Stimulated activated naive CD8-positive, alpha-beta T cell treated with anti-CD3 and anti-CD28 coated beads, Interleukin-15, amount 100 ng/mL, for 72 hours (primary cell): ENCODE measurements around the gene EFNA5.

Source experiments
- ATAC-seq: fragments of 150-1000 bp; cut with Tn5 transposase; 2 replicates; pipeline ENCODE4 v1.10.0; 2021; ENCODE audit warnings: mild to moderate bottlenecking, moderate library complexity
- DNase-seq, 2 donors: peaks; one replicate each; pipeline ENCODE4 v3.0.0; 2021 to 2022
- H3K27ac Mint-ChIP-seq, 2 donors: one replicate each; pipeline ENCODE4 v1.8.0; 2022; ENCODE audit warnings: mild to moderate bottlenecking in 2 of 2, mixed read lengths in 2 of 2, moderate library complexity in 2 of 2
- H3K27me3 Mint-ChIP-seq: one replicate; pipeline ENCODE4 v1.8.0; 2022; ENCODE audit warnings: mixed read lengths
- H3K4me1 Mint-ChIP-seq: one replicate; pipeline ENCODE4 v1.8.0; 2022; ENCODE audit warnings: mild to moderate bottlenecking, mixed read lengths
- H3K4me3 Mint-ChIP-seq, 2 donors: one replicate each; pipeline ENCODE4 v1.8.0; 2022; ENCODE audit warnings: mild to moderate bottlenecking in 2 of 2, mixed read lengths in 2 of 2, moderate library complexity in 1 of 2
- H3K9me3 Mint-ChIP-seq, 2 donors: one replicate each; pipeline ENCODE4 v1.8.0; 2022; ENCODE audit warnings: mixed read lengths in 2 of 2

EFNA5 gene

DNA sequence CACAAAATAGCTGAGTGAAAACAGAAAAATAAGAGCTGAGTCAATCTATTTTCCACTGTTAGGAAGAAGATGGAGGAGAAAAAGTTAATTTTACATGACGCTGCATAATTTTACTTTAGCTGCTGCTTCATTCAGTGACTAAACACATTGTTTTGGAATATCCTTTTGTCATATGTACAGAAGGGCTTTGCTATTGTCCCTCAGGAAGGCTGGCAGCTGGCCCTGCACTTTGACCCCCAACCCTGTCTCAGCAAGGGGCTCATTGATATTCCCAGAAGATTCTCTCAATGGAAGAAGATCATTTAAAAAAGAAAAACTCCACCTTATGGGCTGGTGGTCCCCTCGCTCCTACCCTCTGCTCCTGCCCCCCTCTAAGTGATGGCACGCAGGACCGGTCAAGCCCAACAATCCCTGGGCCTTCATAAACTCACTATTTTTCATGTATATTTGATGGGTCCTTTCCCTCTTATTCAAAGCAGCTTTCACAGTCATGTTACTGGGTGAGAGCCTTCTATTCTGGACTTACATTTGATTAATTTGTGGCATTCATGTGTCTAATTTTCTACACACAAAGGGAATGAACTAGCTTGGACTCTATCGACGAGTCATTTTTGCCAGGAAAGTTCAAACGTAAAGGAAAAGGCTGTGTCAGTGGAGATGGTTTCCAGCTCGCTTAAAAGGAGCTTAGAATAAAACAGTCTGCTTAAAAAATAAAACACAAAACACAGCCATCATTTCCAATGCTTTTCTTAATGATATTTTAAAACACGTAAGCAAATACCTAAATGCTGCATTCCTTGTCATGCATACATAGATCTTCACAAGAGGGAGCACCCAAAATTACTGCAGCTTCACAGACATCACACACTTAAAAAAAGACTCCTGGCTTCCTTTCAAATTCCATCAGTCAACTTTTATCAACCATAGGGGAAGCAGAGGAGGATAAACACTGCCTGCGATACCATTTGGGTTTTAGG lies 104.7 kb downstream of the EFNA5 start:
- H3K4me1 Mint-ChIP-seq = peaks cover 5% of the 10 kb centered on the region
- H3K27me3 Mint-ChIP-seq = peaks cover 8% of the 10 kb centered on the region
- H3K4me3 Mint-ChIP-seq = no peak overlapping the region
- H3K9me3 Mint-ChIP-seq = no peaks in the 10 kb centered on the region
- DNase-seq (no peak), ATAC-seq (no peak)
- H3K27ac Mint-ChIP-seq = no peak overlapping the region

DNA sequence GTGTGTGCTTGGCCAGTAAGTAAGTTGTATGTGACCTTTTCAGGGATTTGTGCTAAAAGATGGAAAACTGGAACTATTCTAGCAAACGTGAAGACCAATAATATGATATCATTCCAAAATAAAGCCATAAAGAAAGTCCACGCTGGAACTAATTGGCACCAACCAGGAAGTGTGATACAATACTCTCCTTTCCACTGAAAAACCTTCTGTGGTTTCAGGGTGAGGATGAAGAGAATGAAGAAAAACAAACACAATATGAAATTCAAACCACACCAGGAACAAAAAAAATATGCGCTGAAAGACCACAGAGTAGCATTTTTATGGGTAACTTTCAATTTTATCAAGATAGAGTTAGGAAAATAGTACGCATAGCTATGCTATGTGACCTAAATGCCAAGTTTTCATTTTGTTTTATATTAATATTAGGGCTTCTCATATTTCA lies 105.8 kb downstream of the EFNA5 start:
- no peak for ATAC-seq
- Mint-ChIP-seq H3K4me3 (no peak overlapping the region), H3K9me3 (no peaks in the 10 kb centered on the region), H3K27ac (no peak overlapping the region), H3K27me3 (peaks cover 14% of the 10 kb centered on the region), H3K4me1 (no peaks in the 10 kb centered on the region)
- no peak for DNase-seq

DNA sequence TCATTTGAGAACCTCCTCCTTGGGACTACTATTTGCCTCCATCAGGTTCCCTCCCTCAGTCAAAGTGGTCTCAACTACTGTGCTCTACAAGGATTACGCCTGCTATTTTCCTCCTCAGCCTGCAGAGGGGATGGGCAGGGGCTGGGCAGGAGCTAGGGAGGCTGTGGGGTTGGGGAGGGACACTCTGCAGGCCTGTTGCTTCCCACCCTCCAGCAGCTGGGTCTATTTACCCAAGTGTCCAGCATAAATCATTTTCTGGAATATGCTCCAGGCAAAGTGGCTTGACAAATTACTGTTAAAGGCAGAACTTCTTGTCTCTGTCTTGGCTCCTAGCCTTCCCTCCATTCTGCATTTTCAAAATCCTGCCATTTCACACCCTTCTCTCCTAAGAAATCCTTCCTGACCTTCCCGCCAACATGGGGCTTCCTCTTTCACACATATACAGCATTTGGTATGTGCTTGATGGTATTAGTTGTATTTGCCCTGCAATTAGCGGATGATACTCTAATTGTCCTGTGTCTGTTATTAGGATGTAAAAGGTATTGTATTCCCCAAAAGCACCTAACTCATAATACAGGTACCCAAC lies 106.7 kb downstream of the EFNA5 start:
- no peaks in the 10 kb centered on the region for H3K4me1 Mint-ChIP-seq
- H3K4me3 Mint-ChIP-seq = no peak overlapping the region
- DNase-seq (no peak), ATAC-seq (no peak)
- no peak overlapping the region for H3K27ac Mint-ChIP-seq
- H3K27me3 Mint-ChIP-seq = peaks cover 14% of the 10 kb centered on the region
- H3K9me3 Mint-ChIP-seq = no peaks in the 10 kb centered on the region

DNA sequence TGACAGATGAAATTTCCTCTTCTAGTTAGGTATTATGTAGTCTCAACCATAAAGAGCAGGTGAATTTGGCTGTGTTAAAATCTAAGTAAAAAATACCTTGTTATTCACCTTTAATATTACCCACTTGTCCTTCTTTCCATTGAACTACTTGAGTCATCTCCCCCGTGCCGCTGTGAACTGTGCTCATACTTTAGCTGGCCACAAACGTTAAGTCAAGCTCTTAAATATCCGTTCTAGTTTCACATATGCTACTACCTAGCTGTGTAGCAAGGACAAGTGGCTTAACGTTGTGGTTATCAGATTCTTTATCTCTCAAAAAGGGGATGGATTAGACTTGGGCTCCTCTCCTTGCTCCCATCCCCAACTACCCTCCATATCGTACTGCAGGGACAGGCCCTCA lies 110.4 kb downstream of the EFNA5 start:
- no peak for DNase-seq
- Mint-ChIP-seq H3K9me3 (no peaks in the 10 kb centered on the region), H3K27me3 (peaks cover 13% of the 10 kb centered on the region), H3K4me1 (no peaks in the 10 kb centered on the region), H3K27ac (no peak overlapping the region), H3K4me3 (no peak overlapping the region)
- ATAC-seq = no peak

DNA sequence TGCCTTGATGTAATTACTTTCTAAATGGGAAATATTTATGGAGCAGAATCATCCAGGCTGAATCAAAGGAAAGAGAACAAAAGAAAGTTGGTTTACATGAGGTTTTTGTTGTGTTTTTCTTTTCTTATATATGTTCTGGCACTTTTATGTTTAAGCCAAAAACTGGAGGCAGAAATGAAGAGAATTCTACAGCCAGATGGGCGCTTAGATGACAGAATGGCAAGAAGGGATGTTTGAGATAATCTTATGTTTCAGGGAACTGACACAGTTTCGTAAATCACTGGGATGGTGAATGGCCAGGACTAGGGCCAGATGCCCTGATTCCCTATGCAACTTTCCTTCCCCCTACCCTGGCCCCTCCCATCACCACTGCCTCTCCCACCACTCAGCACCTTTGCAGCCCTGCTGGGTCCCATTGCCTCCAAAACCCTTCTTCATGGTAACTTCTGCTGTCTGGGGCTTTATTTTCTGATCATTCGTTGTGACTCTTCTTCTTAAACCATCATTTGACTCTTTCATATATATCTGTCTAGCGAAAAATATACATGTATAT lies 111.8 kb downstream of the EFNA5 start:
- Mint-ChIP-seq H3K27me3 (peaks cover 13% of the 10 kb centered on the region), H3K4me1 (no peaks in the 10 kb centered on the region), H3K27ac (no peak overlapping the region), H3K9me3 (no peaks in the 10 kb centered on the region), H3K4me3 (no peak overlapping the region)
- DNase-seq (no peak), ATAC-seq (no peak)

DNA sequence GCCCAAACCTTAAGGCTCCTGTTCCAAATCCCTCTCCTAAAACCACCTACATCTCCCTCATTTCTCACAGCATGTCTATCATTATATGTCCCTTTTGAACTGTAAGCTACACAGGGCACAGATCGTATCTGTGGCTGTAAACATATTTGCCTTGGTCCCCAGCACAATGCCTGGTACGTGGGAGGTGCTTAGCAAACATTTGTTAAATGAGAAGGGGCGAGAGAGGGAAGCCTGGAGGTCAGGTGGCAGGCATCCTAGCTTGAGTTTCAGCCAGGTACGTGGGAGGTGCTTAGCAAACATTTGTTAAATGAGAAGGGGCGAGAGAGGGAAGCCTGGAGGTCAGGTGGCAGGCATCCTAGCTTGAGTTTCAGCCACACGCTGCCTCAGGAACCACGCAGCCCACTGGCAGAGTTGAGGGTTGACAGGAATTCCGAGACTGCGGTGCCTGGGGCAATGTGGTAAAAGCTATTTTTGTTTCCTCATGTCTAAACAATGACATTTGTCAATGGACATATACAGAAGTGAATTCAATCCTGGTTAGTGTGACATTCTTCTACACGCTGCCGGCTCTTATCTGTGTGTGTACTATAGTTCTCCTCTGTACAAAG lies 113.6 kb downstream of the EFNA5 start:
- no peak for ATAC-seq
- Mint-ChIP-seq H3K4me1 (no peaks in the 10 kb centered on the region), H3K4me3 (no peak overlapping the region), H3K27me3 (peaks cover 13% of the 10 kb centered on the region), H3K27ac (no peak overlapping the region), H3K9me3 (no peaks in the 10 kb centered on the region)
- no peak for DNase-seq

DNA sequence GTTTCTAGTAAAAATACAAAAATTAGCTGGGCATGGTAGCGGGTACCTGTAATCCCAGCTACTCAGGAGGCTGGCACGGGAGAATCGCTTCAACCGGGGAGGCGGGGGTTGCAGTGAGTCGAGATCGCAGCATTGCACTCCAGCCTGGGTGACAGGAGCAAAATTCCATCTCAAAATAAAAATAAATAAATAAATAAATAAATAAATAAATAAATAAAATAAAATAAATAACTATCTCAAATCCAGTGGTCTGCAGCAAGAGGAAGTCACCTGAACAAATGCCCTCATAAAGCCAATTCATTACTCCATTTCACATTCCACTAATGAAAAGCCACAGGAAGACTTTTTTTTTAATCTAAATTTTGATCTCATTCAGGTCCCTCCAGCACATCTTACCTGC lies 114.2 kb downstream of the EFNA5 start:
- ATAC-seq = no peak
- Mint-ChIP-seq H3K9me3 (no peaks in the 10 kb centered on the region), H3K27ac (no peak overlapping the region), H3K4me3 (no peak overlapping the region), H3K4me1 (no peaks in the 10 kb centered on the region), H3K27me3 (peaks cover 13% of the 10 kb centered on the region)
- no peak for DNase-seq

DNA sequence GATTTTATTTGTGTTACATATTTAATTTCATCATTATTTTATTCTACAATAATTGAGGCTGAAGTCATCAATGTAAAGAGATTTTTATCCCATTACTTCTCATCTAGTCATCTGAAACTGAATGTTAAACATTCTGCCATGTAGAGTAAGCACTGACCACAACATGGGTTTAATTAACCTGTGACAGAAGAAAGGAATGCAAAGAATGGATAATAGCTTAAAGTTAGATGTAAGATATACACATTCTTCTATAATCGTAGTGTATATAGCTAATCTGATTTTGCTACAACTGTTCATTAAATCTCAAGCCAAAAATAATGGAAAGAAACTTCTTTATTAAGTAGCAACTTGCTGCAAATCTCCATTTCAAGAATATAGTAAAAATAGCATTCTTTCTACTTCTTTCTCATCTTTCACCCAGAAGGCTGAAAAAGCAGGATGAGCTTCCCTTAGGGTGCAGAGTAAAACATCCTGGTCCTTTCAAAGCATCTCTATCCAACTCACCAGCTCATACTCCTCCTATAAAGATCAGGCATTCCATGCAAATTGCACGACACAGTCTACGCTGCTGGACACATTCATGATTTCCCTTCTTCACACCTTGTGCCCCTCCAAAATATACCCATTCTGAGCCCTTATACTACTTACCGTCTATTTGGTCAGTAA lies 115.2 kb downstream of the EFNA5 start:
- H3K27me3 Mint-ChIP-seq = peaks cover 10% of the 10 kb centered on the region
- H3K27ac Mint-ChIP-seq = no peak overlapping the region
- ATAC-seq (no peak), DNase-seq (no peak)
- no peak overlapping the region for H3K4me3 Mint-ChIP-seq
- no peaks in the 10 kb centered on the region for H3K9me3 Mint-ChIP-seq
- H3K4me1 Mint-ChIP-seq = no peaks in the 10 kb centered on the region

DNA sequence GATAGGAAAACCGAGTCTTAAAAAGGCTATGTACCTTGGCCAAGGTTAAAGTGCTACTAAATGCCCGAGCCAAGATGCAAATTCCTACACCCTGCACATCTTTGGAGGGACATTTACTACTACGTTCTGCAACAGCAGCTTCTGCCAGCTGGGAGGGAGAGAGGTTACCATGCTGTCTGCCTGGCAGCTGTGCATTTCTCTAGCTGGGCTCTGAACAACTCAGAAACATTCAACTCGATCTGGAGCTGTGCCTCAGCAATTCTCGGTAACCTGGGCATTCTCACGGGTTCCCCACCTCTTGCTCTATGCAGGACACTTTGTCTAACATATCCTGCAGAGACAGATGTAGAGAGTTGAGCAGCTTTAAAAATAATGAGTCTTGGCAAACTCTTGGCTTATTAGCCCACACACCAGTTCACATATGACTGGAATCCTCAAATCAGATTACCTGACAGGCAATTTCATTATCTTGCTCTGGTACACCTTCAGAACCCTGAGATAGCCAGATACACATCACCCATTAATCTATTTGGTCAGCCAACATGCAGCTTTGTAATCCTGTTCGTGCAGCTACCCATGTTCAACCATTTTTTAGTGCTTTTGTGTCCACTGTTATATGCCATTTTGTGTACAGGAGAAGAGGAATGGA lies 115.8 kb downstream of the EFNA5 start:
- peaks cover 7% of the 10 kb centered on the region for H3K27me3 Mint-ChIP-seq
- DNase-seq = no peak
- ATAC-seq = no peak
- H3K4me1 Mint-ChIP-seq = no peaks in the 10 kb centered on the region
- no peaks in the 10 kb centered on the region for H3K9me3 Mint-ChIP-seq
- no peak overlapping the region for H3K27ac Mint-ChIP-seq
- H3K4me3 Mint-ChIP-seq = no peak overlapping the region

DNA sequence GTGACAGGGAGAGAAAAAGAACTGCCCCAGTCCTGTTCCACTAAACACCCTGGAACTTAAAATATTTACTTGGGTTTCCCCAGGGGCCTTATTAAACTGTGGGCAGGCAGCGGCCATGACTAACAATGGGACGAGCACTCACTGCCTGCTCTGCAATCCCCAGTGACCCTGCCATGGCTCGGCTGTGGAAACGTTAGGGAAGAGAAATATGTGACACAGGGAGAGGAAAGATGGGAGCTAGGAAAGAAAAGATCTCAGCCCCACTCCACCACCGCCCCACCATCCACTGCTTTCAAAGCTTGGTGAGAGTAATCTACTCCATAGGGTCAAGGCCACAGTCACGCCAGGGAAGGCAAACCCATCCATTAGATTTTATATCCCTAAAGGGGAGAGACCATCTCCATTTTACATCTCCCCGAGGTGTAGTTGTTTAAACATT lies 117.6 kb downstream of the EFNA5 start:
- Mint-ChIP-seq H3K9me3 (no peaks in the 10 kb centered on the region), H3K4me1 (no peaks in the 10 kb centered on the region), H3K27me3 (peaks cover 7% of the 10 kb centered on the region), H3K4me3 (no peak overlapping the region), H3K27ac (no peak overlapping the region)
- DNase-seq (no peak), ATAC-seq (no peak)

DNA sequence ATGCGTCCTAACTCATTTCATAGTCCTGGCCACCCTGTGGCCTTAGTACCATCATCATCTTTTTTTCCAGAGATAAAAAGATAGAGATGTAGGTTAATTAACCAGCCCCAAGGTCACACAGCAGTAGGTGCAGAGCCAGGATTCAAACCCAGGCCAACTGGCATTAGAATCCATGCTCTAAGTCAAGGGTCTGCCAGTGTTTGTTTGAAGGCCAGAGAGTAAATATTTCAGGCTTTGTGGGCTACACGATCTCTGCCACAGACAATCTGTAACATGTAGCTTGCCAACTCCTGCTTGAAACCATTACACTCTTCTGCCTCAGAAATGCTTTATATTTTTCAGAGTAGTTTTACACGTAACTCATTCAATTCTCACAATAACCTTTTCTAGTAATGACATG lies 119.6 kb downstream of the EFNA5 start:
- H3K4me3 Mint-ChIP-seq = no peak overlapping the region
- H3K9me3 Mint-ChIP-seq = no peaks in the 10 kb centered on the region
- no peak overlapping the region for H3K27ac Mint-ChIP-seq
- peaks cover 5% of the 10 kb centered on the region for H3K27me3 Mint-ChIP-seq
- no peaks in the 10 kb centered on the region for H3K4me1 Mint-ChIP-seq
- ATAC-seq (no peak), DNase-seq (no peak)

DNA sequence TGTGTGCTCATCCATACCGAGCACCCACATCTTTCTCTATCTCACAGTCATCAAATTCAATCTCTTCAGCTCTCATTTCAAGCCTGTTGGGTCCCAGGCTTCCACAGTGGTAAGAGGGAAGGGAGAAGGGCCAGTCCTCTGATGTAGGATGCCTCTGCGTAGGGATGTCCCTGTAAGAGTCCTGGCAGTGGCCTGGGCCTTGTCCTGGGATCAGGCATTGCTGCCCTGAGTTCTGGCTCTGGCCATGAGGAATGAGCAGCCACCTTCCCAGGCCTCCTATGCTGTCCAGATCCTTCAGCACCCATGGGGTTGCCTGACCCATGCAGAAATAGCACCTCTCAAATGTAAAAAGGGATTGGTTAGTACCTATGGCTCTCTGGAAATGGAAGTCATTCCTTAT lies 121.2 kb downstream of the EFNA5 start:
- no peak overlapping the region for H3K4me3 Mint-ChIP-seq
- no peaks in the 10 kb centered on the region for H3K9me3 Mint-ChIP-seq
- no peak for DNase-seq

DNA sequence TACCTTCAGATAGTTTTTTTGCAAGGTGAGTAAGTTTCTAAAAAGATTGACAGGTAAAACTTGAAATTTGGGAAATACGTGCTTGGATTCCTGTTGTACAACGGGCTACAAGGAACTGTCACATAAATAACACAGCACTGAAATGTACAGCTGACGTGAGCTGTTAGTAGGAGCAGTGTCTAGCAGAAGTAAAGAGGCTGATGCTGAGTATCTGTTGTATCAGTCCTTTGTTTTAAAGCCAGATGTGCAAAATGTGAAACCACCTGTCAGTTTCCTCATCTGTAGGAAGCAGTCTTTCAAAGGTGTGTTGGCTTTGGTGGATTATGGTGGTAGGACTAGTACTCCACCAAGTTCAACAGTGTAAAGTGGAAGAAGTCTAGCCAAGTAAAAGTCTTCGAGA lies 122.3 kb downstream of the EFNA5 start:
- Mint-ChIP-seq H3K4me3 (no peak overlapping the region), H3K27me3 (no peaks in the 10 kb centered on the region), H3K4me1 (no peaks in the 10 kb centered on the region), H3K9me3 (no peaks in the 10 kb centered on the region), H3K27ac (no peak overlapping the region)
- ATAC-seq = no peak
- no peak for DNase-seq

More for the DNA sequence above, 121.2 kb downstream of the EFNA5 start:
- Mint-ChIP-seq H3K27me3 (no peaks in the 10 kb centered on the region), H3K27ac (no peak overlapping the region), H3K4me1 (no peaks in the 10 kb centered on the region)
- ATAC-seq = peak; percentile 35

DNA sequence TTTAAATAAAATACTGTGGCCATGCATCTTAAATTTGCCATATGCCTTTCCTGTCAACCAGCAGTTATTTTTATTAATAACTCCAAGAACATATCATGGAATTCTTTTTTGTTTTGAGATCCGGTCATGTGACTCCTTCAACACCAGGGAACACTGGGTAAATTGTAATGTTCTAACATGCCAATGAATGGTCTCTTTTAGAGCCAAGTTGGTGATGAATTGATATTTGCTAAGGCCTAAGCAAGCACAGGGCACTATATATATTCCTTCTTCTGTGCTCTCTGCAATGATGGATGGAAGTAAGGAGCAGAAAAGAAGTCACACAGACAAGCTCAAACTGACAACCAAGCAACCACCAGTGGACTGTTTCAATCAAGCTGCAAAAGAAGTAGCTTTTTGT lies 124.0 kb downstream of the EFNA5 start:
- ATAC-seq (no peak), DNase-seq (no peak)
- Mint-ChIP-seq H3K27ac (no peak overlapping the region), H3K27me3 (no peaks in the 10 kb centered on the region), H3K9me3 (no peaks in the 10 kb centered on the region), H3K4me3 (no peak overlapping the region), H3K4me1 (no peaks in the 10 kb centered on the region)

DNA sequence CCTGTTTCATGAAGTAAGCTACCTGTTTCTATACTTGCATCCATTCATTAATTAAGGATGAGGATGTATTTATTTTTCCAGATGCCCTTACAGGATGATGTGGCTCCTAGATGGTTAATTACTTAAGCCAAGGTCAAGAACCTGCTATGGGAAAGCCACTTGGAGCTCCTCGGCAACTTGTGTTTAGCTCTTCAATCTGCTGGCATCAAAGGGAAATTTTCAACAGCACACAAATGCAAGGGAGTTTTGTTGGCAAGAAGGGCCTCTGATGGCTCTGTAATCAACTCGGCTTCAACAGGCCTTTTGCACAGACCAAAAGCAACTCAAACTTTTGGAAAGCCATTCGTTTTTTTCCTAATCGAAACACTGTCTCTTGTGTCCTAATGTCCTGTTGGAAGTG lies 125.3 kb downstream of the EFNA5 start:
- Mint-ChIP-seq H3K27me3 (no peaks in the 10 kb centered on the region), H3K27ac (no peak overlapping the region), H3K4me1 (no peaks in the 10 kb centered on the region), H3K4me3 (no peak overlapping the region), H3K9me3 (no peaks in the 10 kb centered on the region)
- no peak for DNase-seq
- ATAC-seq = no peak
